ENCODE measurements around the gene FLYWCH2.

FLYWCH2 gene

GRCh38 chr16:2881783-2882649, 999 bp upstream of the FLYWCH2 start:
- peak in 9 of 51 donors; percentile 30 to 70 (median 44) for DNase-seq

- peak in 23 of 51 donors; percentile 12 to 74 (median 38) for DNase-seq
These were observed 468 bp downstream of the FLYWCH2 start for GRCh38 chr16:2883458-2883908.

DNA sequence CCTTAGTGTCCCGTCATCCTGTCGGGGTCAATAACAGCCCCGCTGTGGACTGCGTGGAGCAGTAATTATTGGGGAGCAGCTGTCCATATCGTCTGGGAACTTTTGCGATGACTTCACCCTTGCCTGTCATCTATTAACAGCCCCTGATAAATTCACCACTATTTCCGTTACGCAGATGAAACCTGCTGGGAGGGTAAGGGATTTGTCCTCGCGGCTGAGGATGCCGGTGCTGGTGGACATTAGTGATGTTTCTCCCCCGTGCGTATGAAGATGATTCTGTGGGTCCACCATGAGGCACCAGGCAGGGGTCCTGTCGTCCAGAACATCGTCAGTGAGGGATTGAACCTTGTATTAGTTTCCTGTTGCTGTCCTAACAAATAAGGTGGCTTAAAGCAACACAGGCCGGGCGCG, 1.0 kb downstream of the FLYWCH2 start:
- no peak for DNase-seq

DNA sequence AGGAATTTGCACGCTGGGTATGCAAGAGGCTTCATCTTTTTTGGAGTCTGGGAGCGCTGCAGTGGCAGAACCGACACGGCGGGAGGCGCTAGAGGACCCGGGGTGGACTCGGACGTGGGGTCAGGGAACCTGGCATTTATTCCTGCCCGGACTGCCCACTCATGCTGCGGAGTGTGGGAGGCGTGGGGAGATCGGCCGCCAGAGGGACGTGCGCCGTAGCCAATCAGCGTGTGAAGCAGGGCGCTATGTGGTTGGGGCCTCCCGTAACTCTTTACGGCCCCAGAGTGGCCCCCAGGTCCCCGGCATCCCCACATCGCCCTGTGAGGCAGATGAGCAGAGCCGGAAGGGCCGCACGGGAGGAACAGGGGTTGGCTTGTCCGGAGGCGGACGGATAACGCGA, 11.2 kb downstream of the FLYWCH2 start:
- DNase-seq = no peak

- DNase-seq = no peak
These were observed 12.8 kb downstream of the FLYWCH2 start for GRCh38 chr16:2895813-2896212.

GRCh38 chr16:2896480-2897010, 13.5 kb downstream of the FLYWCH2 start:
- no peak for DNase-seq

- DNase-seq = no peak
These were observed 14.1 kb downstream of the FLYWCH2 start for GRCh38 chr16:2897110-2897509.

DNA sequence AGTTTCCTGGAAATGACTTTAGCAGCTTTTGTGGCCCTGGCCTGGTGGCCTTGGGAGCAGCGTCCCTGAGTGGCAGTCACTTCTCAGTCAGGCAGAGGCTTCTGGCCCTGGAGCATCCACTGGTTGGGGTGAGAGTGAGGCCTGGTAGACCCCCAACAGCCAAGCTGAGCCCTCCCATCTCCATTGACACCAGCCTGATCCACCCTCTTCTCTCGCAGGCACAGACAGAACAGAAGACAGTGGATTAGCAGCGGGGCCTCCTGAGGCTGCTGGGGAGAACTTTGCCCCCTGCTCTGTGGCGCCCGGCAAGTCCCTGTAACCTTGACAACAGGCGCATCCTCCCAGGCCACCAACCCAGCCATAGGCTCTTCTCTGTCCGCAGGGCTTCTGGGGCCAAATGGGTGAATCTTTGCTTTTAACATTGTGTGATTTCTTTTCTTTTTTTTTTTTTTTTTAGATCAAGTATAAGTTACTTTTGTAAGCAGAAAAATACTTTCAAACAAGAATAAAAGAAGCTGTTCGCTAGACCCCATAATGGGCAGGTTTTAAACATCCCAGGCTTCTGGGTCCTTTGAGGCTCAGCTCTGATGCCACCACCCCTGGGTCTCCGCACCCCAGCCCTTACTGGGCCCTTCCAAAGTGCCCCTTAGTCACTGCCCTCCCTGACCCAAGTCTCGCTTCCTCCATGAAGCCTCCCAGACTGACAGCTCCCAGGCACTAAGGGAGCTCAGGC, 16.0 kb downstream of the FLYWCH2 start:
- DNase-seq = no peak

- no peak for DNase-seq
These were observed 16.6 kb downstream of the FLYWCH2 start for GRCh38 chr16:2899564-2900072.

- no peak for DNase-seq
These were observed 17.6 kb downstream of the FLYWCH2 start for GRCh38 chr16:2900526-2901075.

- no peak for DNase-seq
These were observed 19.5 kb downstream of the FLYWCH2 start for GRCh38 chr16:2902337-2903130.

DNA sequence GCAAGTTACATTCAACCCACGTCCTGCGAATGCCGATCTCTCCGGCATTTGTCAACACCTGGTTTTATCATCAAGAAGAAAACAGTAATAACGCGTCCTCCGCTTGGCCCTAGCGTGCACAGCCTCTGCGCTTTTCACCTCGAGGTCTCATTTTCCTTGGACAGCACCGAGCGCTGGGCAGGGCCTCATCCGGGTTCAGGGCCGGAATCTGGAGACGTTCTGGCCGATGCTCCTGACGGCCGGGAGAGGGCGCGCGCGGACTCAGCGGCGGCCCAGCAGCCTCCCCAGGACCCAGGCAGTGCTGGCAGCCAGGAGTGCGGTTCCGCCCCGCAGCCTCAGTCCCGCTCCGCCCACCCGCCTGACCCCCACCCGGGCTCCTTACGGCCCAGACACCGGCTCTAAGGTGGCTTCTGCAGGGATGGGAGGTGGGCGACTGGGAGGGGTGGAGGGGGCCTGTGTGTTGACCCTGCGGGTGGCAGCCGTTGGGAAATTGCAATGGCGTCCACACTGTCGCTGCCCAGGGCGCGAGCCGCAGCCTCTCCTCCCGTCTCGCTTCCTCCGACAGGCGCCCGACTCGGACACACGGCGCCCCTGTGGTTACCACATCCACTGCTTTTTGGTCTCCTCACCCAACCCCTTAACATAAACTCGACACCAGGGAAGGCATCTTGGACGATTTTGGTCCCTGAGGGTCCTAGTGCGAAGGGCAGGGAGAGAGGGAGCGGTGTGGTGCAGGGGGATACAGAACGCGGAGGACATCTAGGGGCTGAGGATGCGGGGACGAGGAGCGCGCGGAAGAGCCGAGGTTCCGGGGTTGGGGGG, 21.3 kb downstream of the FLYWCH2 start:
- DNase-seq = peak; percentile 31 to 89 (median 79)

DNA sequence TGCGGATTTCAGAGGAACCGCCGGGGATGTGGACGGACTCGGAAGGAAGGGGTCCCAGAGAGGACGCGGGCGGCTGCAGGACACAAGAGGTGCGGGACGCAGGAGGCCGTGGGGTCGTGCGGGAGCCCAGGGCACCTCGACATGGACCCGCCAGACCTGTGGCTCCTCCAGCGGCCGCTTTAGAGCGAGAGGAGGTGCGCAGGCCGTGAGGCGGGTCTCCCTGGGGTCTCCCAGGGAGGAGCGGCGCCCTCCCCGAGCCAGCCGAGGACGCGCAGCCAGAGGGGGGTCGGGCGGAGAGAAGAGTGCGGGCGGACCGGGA, 21.9 kb downstream of the FLYWCH2 start:
- DNase-seq = peak in 9 of 51 donors; percentile 44 to 70 (median 49)

DNA sequence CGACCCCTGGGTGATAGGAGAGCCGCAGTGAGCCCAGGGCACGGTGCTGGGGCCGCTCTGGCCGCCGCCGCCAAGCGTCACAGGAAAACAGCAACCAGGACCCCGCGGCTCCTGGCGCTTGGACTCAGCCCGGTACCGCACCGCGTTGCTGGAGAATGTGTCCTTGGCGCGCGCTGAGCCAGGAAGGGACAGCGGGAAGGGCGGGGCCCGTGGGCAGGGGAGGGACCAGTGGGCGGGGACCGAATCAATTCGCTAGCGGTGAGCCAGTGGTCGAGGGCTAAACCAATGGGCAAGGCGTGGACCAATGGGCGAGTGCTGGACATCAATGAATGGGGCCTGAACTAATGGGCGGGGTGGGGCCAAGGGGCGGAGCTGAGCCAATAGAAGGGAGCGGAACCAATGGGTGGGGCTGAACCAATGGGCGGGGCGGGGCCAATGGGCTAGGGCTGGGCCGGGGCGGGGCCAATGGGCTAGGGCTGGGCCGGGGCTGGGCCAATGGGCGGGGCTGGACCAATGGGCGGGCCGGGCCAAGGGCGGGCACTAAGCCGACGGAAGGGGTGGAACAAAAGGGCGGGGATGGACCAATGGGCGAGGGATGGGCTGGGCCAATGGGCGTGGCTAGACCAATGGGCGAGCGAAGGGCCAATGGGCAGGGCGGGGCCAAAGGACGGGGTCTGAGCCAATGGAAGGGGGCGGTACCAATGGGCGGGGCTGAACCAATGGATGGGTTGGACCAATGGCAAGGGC, 22.4 kb downstream of the FLYWCH2 start:
- peak; percentile 92 to 100 (median 100) for DNase-seq

GRCh38 chr16:2905988-2906387, 23.0 kb downstream of the FLYWCH2 start:
- DNase-seq = no peak

GRCh38 chr16:2907084-2907753, 24.2 kb downstream of the FLYWCH2 start:
- DNase-seq = peak in 28 of 51 donors; percentile 4 to 57 (median 30)

- DNase-seq = no peak
These were observed 27.5 kb downstream of the FLYWCH2 start for GRCh38 chr16:2910441-2910969.

- DNase-seq = peak; percentile 73 to 99 (median 96)
These were observed 28.8 kb downstream of the FLYWCH2 start, which contains the start of gene FLYWCH1 for GRCh38 chr16:2911638-2912329. Gene FLYWCH1, plus strand, starts transcription at chr16:2911931. Its CDS starts 17,755 bp downstream, at chr16:2929686.
